HEK293T (cell line): ENCODE measurements around the gene NDRG4.
A peak's percentile ranks its signal among the peaks of the same experiment; 100 is the strongest.

Experiments used
- CTCF ChIA-PET: fragments of 350-600 bp; formaldehyde crosslinking; extraction: SDS; loops from one replicate; lab custom pipeline; 2021; ENCODE audit warnings: antibody characterized with exemption, inconsistent platforms; lab: Yijun Ruan, JAX
- POLR2A ChIA-PET: fragments of 350-600 bp; formaldehyde crosslinking; extraction: SDS; loops from one replicate; lab custom pipeline; 2020; ENCODE audit warnings: antibody characterized with exemption, inconsistent platforms; lab: Yijun Ruan, JAX
- DNase-seq: peaks from one replicate; pipeline ENCODE4 v3.0.0; 2012; ENCODE audit warnings: mixed read lengths; ENCODE audit errors: extremely low spot score
- ARNT ChIP-seq: fragments of 450-650 bp; IDR thresholded peaks from 2 replicates; pipeline ENCODE4 v1.6.1; 2017; ENCODE audit warnings: mild to moderate bottlenecking
- BHLHE40 ChIP-seq: fragments of 450-650 bp; IDR thresholded peaks from 2 replicates; pipeline ENCODE4 v1.6.1; 2016; ENCODE audit warnings: mild to moderate bottlenecking, moderate library complexity, borderline replicate concordance
- CTBP1 ChIP-seq: fragments of 450-650 bp; IDR thresholded peaks from 2 replicates; pipeline ENCODE4 v1.6.1; 2016; ENCODE audit warnings: borderline replicate concordance
- ELF4 ChIP-seq: fragments of 450-650 bp; IDR thresholded peaks from 2 replicates; pipeline ENCODE4 v1.6.1; 2017; ENCODE audit warnings: antibody characterized with exemption
- FOXA1 ChIP-seq: fragments of 450-650 bp; IDR thresholded peaks from 2 replicates; pipeline ENCODE4 v1.6.1; 2016; ENCODE audit warnings: mild to moderate bottlenecking
- FOXK2 ChIP-seq: fragments of 450-650 bp; IDR thresholded peaks from 2 replicates; pipeline ENCODE4 v1.6.1; 2016; ENCODE audit warnings: mild to moderate bottlenecking
- FOXM1 ChIP-seq: fragments of 450-650 bp; IDR thresholded peaks from 2 replicates; pipeline ENCODE4 v1.6.1; 2017; ENCODE audit warnings: mild to moderate bottlenecking, borderline replicate concordance
- HDGF ChIP-seq: fragments of 450-650 bp; IDR thresholded peaks from 2 replicates; pipeline ENCODE4 v1.6.1; 2017; ENCODE audit warnings: antibody characterized with exemption, borderline replicate concordance
- L3MBTL2 ChIP-seq: fragments of 450-650 bp; conservative IDR thresholded peaks from 2 replicates; pipeline ENCODE4 v1.6.1; 2016; ENCODE audit warnings: mild to moderate bottlenecking
- LEF1 ChIP-seq: fragments of 450-650 bp; IDR thresholded peaks from 2 replicates; pipeline ENCODE4 v1.6.1; 2017; ENCODE audit warnings: mild to moderate bottlenecking, borderline replicate concordance
- NFRKB ChIP-seq: fragments of 450-650 bp; IDR thresholded peaks from 2 replicates; pipeline ENCODE4 v1.6.1; 2016; ENCODE audit warnings: mild to moderate bottlenecking, moderate library complexity
- PKNOX1 ChIP-seq: fragments of 450-650 bp; IDR thresholded peaks from 2 replicates; pipeline ENCODE4 v1.6.1; 2016
- SP1 ChIP-seq: fragments of 450-650 bp; IDR thresholded peaks from 2 replicates; pipeline ENCODE4 v1.6.1; 2017
- SUZ12 ChIP-seq: fragments of 450-650 bp; IDR thresholded peaks from 2 replicates; pipeline ENCODE4 v1.6.1; 2016; ENCODE audit warnings: mild to moderate bottlenecking
- TARDBP ChIP-seq: fragments of 450-650 bp; IDR thresholded peaks from 2 replicates; pipeline ENCODE4 v1.6.1; 2016
- ZNF384 ChIP-seq: fragments of 450-650 bp; IDR thresholded peaks from 2 replicates; pipeline ENCODE4 v1.6.1; 2016

Gene NDRG4

GRCh38 chr16:58499615-58500351 lies at the start of gene NDRG4:
Gene NDRG4, plus strand, starts transcription at chr16:58500143. Its CDS starts 106 bp downstream, at chr16:58500249.
- ChIA-PET POLR2A (interaction anchor here (1.0 to 1.3 kb wide), 3 partner anchors 128 to 168 kb away, joined by 3 to 4 read pairs (median 4); no protein-coding TSS in a partner anchor), CTCF (interaction anchor here (0.6 to 1.3 kb wide), 6 partner anchors 9 to 635 kb away, joined by 3 to 6 read pairs (median 4); no protein-coding TSS in a partner anchor)
- DNase-seq = peak; percentile 79
- TF ChIP-seq PKNOX1 = 0 out of 2 replicates have a peak, but pooled peaks have one; percentile 34
- no peak for TF ChIP-seq FOXK2

- ChIA-PET POLR2A (no interaction called here), CTCF (no interaction called here)
- no peak for DNase-seq
- TF ChIP-seq L3MBTL2 (no peak), FOXA1 (no peak), TARDBP (no peak), PKNOX1 (no peak), BHLHE40 (no peak), SUZ12 (no peak), ARNT (no peak), CTBP1 (no peak), FOXK2 (no peak), ELF4 (no peak), ZNF384 (no peak), NFRKB (no peak), SP1 (no peak), HDGF (no peak), FOXM1 (no peak), LEF1 (no peak)
Observed at GRCh38 chr16:58450590-58450989, 49.4 kb upstream of the NDRG4 start.

GRCh38 chr16:58451265-58451689 lies 48.7 kb upstream of the NDRG4 start:
- ChIA-PET CTCF (no interaction called here), POLR2A (no interaction called here)
- TF ChIP-seq PKNOX1 (no peak), NFRKB (no peak), FOXA1 (no peak), LEF1 (no peak), CTBP1 (no peak), SUZ12 (no peak), FOXK2 (no peak), L3MBTL2 (no peak), SP1 (no peak), HDGF (no peak)
- DNase-seq = no peak

GRCh38 chr16:58451945-58452401 lies 48.0 kb upstream of the NDRG4 start:
- POLR2A ChIA-PET = no interaction called here
- no peak for TF ChIP-seq ELF4
- TF ChIP-seq PKNOX1 = peak; percentile 52; the same call in 1 of the 2 replicates
- TF ChIP-seq ZNF384 = no peak
- no peak for TF ChIP-seq HDGF
- CTCF ChIA-PET = interaction anchor here (0.6 kb wide), 1 partner anchor 34 kb away, joined by 5 read pairs; no protein-coding TSS in a partner anchor
- DNase-seq = no peak

- no peak for DNase-seq
- ChIA-PET POLR2A (no interaction called here), CTCF (interaction anchor here (0.6 kb wide), 1 partner anchor 33 kb away, joined by 5 read pairs; no protein-coding TSS in a partner anchor)
- TF ChIP-seq FOXA1 (no peak), FOXM1 (no peak), SP1 (no peak), L3MBTL2 (no peak), HDGF (no peak), ZNF384 (no peak), FOXK2 (no peak), CTBP1 (no peak), BHLHE40 (no peak), ARNT (no peak), PKNOX1 (no peak), ELF4 (no peak), TARDBP (no peak), LEF1 (no peak), NFRKB (no peak), SUZ12 (no peak)
Observed at GRCh38 chr16:58452640-58453039, 47.3 kb upstream of the NDRG4 start.
